WERI-Rb-1 (cell line): ENCODE data around the gene CXXC5.
"Not testable (repeated sequence)": the region's sequence is repeated elsewhere in the genome, so short reads cannot be mapped to it uniquely, and the experiment has no call there.

ENCODE experiments used
- DNase-seq: peaks from one replicate; pipeline ENCODE4 v3.0.0-alpha.2; 2020
- H3K27ac ChIP-seq: fragments of 250-450 bp; sonication (Bioruptor Pico); 2 replicates; pipeline ENCODE4 v1.5.1; 2020; ENCODE audit warnings: mild to moderate bottlenecking, moderate library complexity
- H3K27me3 ChIP-seq: fragments of 250-450 bp; sonication (Bioruptor Pico); 2 replicates; pipeline ENCODE4 v1.5.1; 2021; ENCODE audit warnings: mild to moderate bottlenecking, low read depth, moderate library complexity; ENCODE audit not compliant: insufficient read depth, severe bottlenecking
- H3K36me3 ChIP-seq: fragments of 250-450 bp; sonication (Bioruptor Pico); 2 replicates; pipeline ENCODE4 v1.5.1; 2020; ENCODE audit warnings: mild to moderate bottlenecking, moderate library complexity
- H3K4me3 ChIP-seq: 2 replicates; pipeline ENCODE4 v1.5.1; 2011; ENCODE audit warnings: low read depth, mild to moderate bottlenecking, control low read depth, low read length
- H3K9me3 ChIP-seq: fragments of 250-450 bp; sonication (Bioruptor Pico); 2 replicates; pipeline ENCODE4 v1.5.1; 2021; ENCODE audit warnings: mild to moderate bottlenecking, moderate library complexity; ENCODE audit not compliant: severe bottlenecking
- TF ChIP-seq, protein P1 (sequence below): IDR thresholded peaks from 2 replicates; pipeline ENCODE4 v1.5.1; 2011; ENCODE audit warnings: low read depth, mild to moderate bottlenecking, control low read depth, inconsistent platforms, low read length

The CXXC5 gene

DNA sequence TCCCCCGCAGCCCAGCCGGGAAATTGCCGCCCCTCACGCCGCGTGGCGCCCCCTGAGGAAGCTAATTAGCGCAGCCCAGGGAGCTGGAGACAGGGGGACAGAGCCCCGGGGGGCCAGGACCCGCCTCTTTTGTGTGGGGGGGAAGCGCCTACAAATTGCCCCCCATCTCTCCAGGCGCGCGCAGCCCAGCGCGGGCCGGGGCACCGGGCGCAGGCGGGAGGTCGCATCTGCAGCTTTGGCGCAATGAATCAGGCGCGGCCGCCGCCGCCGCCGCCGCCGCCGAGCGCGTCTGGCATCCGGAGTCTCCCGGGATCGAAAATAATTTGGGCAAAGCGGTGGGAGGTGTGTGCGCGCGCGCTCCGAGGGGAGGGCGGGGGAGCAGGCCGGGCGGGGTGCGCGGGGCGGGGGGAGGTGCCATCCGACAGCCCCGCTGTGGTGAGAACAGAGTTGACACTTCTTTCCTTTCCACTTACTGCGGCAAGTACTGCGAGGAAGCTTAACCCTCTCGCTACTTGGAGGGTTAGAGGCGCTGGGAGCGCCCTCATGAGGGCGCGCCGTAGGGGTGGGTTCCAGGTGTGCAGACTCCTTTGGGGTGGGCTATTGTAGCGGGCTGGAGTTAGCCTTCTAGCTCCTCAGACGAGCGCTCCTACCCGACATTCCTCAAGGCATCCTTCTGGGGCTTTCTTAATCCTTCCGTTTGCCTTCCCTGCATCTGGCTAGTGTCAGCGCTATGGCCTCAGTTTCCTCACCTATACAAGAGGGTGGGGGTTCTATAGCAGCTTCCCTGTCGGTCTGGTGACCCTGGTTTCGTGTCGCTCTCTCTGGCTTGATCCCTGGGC is 63.1 kb downstream of the CXXC5 start:
- H3K4me3 ChIP-seq = peak overlapping the region; percentile 70
- H3K27ac ChIP-seq = peak overlapping the region; percentile 97
- no peaks in the 10 kb centered on the region; the same call in 1 of the 2 replicates for H3K36me3 ChIP-seq
- DNase-seq = peak; percentile 81
- no peaks in the 10 kb centered on the region for H3K9me3 ChIP-seq
- no peaks in the 10 kb centered on the region for H3K27me3 ChIP-seq
- TF ChIP-seq, protein P1, sequence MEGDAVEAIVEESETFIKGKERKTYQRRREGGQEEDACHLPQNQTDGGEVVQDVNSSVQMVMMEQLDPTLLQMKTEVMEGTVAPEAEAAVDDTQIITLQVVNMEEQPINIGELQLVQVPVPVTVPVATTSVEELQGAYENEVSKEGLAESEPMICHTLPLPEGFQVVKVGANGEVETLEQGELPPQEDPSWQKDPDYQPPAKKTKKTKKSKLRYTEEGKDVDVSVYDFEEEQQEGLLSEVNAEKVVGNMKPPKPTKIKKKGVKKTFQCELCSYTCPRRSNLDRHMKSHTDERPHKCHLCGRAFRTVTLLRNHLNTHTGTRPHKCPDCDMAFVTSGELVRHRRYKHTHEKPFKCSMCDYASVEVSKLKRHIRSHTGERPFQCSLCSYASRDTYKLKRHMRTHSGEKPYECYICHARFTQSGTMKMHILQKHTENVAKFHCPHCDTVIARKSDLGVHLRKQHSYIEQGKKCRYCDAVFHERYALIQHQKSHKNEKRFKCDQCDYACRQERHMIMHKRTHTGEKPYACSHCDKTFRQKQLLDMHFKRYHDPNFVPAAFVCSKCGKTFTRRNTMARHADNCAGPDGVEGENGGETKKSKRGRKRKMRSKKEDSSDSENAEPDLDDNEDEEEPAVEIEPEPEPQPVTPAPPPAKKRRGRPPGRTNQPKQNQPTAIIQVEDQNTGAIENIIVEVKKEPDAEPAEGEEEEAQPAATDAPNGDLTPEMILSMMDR = peak; percentile 66

DNA sequence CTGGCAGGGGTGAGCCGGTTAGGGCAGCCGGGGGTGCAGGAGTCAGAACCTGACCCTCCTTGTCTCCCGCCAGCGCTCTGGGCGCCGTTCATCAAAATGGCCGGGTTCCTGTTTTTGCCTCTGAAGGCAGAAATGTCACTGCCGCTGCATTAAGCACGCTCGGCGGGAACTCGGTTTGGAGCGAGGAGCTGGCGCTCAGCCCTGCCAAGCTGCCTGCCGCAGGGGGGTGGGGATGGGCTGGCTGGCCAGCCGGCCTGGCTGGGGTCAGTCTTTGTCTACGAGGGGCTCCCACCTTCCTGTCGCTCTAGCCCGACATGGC is 63.7 kb downstream of the CXXC5 start:
- Histone ChIP-seq H3K4me3 (peak overlapping the region; percentile 70; the same call in 1 of the 2 replicates), H3K27ac (peak overlapping the region; percentile 41; the same call in 1 of the 2 replicates), H3K9me3 (no peaks in the 10 kb centered on the region), H3K36me3 (no peaks in the 10 kb centered on the region; the same call in 1 of the 2 replicates), H3K27me3 (no peaks in the 10 kb centered on the region)
- no peak for DNase-seq
- TF ChIP-seq, protein P1 = no peak

DNA sequence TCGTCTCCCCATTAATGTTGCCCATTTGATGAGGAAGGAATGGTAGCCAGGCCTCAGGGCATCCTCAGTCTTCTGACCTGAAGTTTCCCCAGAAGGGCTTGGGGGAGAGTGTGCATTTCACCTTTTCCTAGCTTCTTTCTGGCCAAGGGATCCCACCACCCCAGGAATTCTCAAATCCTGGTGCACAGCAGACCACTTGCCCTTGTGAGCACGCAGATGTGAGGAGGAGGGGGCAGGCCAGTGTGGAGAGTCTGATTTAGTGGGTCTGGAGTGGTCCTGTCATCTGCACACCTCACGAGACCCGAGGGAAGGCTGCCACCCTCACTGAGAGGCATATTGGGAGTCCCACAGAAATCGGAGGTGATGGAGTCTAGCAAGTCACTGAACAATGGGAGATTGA is 64.3 kb downstream of the CXXC5 start:
- Histone ChIP-seq H3K9me3 (no peaks in the 10 kb centered on the region), H3K27ac (no peak overlapping the region), H3K4me3 (no peak overlapping the region), H3K36me3 (no peaks in the 10 kb centered on the region; the same call in 1 of the 2 replicates), H3K27me3 (no peaks in the 10 kb centered on the region)
- DNase-seq = no peak
- TF ChIP-seq, protein P1 = no peak

DNA sequence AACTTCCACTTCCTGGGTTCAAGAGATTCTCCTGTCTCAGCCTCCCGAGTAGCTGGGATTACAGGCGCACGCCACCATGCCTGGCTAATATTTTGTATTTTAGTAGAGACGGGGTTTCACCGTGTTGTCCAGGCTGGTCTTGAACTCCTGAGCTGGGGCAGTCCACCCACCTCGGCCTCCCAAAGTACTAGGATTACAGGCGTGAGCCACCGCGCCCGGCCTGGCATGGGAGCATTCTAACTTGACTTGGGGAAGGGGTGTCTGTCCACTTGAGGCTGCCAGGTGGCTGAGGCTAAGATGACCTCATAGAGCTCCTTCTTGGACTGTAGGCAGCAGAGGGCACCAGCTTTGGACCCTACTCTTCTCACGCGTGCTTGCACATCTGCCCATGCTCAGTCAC is 65.7 kb downstream of the CXXC5 start:
- not testable (repeated sequence) for H3K27me3 ChIP-seq, H3K4me3 ChIP-seq, H3K9me3 ChIP-seq, DNase-seq, H3K27ac ChIP-seq, H3K36me3 ChIP-seq

DNA sequence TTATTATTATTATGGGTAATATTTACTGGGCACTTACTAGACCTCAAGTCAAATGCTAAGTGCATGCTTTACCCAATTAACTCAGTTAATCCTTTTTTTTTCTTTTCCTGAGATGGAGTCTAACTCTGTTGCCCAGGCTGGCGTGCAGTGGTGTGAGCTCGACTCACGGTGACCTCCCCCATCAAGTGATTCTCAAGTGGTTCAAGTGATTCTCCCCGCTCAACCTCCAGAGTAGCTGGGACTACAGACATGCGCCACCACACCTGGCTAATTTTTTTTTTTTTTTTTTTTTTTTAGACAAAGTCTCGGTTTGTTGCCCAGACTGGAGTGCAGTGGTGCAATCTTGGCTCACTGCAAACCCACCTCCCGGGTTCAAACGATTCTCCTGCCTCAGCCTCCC is 69.1 kb downstream of the CXXC5 start:
- Histone ChIP-seq H3K36me3 (no peaks in the 10 kb centered on the region; the same call in 1 of the 2 replicates), H3K27me3 (no peaks in the 10 kb centered on the region), H3K9me3 (peaks cover 15% of the 10 kb centered on the region), H3K27ac (no peak overlapping the region), H3K4me3 (no peak overlapping the region)
- TF ChIP-seq, protein P1 = no peak
- no peak for DNase-seq

DNA sequence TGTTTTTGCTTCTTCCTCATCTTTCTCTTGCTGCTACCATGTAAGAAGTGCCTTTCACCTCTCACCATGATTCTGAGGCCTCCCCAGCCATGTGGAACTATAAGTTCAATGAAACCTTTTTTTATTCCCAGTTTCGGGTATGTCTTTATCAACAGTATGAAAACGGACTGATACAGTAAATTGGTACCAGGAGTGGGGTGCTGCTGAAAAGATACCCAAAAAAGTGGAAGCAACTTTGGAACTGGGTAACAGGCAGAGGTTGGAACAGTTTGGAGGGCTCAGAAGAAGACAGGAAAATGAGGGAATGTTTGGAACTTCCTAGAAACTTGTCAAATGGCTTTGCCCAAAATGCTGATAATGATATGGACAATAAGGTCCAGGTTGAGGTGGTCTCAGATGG is 70.3 kb downstream of the CXXC5 start:
- not testable (repeated sequence) for H3K27me3 ChIP-seq, DNase-seq, H3K27ac ChIP-seq, H3K4me3 ChIP-seq, H3K36me3 ChIP-seq
- H3K9me3 ChIP-seq = peaks cover 15% of the 10 kb centered on the region

DNA sequence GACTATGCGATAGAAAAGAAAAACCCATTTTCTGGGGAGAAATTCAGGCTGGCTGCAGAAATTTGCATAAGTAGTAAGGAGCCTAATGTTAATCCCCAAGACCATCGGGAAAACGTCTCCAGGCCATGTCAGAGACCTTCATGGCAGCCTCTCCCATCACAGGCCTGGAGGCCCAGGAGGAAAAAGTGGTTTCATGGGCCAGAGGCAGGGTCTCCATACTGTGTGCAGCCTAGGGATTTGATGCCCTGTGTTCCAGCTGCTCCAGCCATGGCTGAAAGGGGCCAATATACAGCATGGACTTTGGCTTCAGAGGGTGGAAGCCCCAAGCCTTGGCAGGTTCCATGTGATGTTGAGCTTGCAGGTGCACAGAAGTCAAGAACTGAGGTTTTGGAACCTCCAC is 71.8 kb downstream of the CXXC5 start:
- not testable (repeated sequence) for H3K4me3 ChIP-seq, H3K27me3 ChIP-seq, H3K27ac ChIP-seq, DNase-seq, H3K36me3 ChIP-seq
- H3K9me3 ChIP-seq = peaks cover 15% of the 10 kb centered on the region
